Upper lobe of right lung (tissue), 1 donor: Measurements from ENCODE around the gene EXOC7. TPM values are rescaled to one million over a fixed set of nuclear protein-coding genes. Genes with fewer than 3 reads are reported as not detected.

ENCODE experiments used
- ATAC-seq: fragments of 200-7000 bp; cut with Tn5 transposase; one replicate; pipeline ENCODE4 v1.9.1; 2020; ENCODE audit warnings: mild to moderate bottlenecking, moderate library complexity
- DNase-seq: peaks from one replicate; pipeline ENCODE4 v3.0.0-alpha.2; 2020
- H3K27ac ChIP-seq: fragments of 200-600 bp; one replicate; pipeline ENCODE4 v1.8.0; 2022
- H3K27me3 ChIP-seq: fragments of 200-600 bp; one replicate; pipeline ENCODE4 v1.8.0; 2022; ENCODE audit warnings: mild to moderate bottlenecking
- H3K36me3 ChIP-seq: fragments of 200-600 bp; one replicate; pipeline ENCODE4 v1.8.0; 2022
- H3K4me1 ChIP-seq: fragments of 200-600 bp; one replicate; pipeline ENCODE4 v1.8.0; 2022
- H3K4me3 ChIP-seq: fragments of 200-600 bp; one replicate; pipeline ENCODE4 v1.8.0; 2022; ENCODE audit warnings: mild to moderate bottlenecking
- H3K9me3 ChIP-seq: fragments of 200-600 bp; one replicate; pipeline ENCODE4 v1.8.0; 2022
- CTCF ChIP-seq: fragments of 200-600 bp; IDR thresholded peaks from one replicate; pipeline ENCODE4 v1.8.0; 2022; ENCODE audit warnings: antibody characterized with exemption
- intact Hi-C: fragments of 100-400 bp; cut with DNase I; formaldehyde crosslinking; loops from one replicate; pipeline ENCODE4 v1.11.0; 2022
- total RNA-seq: library from RNA; stranded (reverse); fragmentation: NEBNext Ultra II Directional; extraction: Animal tissue kit (Norgen Biotek cat#: 25700); gene quantifications from one replicate; pipeline ENCODE4 v1.2.1, GENCODE V29; 2021
- donor health status: DM: no; HTN: yes; CAD: no; lungs with severe emphysema.

Gene EXOC7
- total RNA-seq, 1 donor from 2014 or later = 121 TPM

GRCh38 chr17:76076765-76077583 lies 26.6 kb downstream of the EXOC7 start:
- DNase-seq = peak; percentile 69
- Histone ChIP-seq H3K4me1 (peaks cover 31% of the 10 kb centered on the region), H3K4me3 (no peak overlapping the region), H3K9me3 (no peaks in the 10 kb centered on the region), H3K36me3 (no peaks in the 10 kb centered on the region), H3K27me3 (peaks cover 58% of the 10 kb centered on the region), H3K27ac (no peak overlapping the region)
- ATAC-seq = no peak
- TF ChIP-seq CTCF = no peak
- intact Hi-C loops = no loop called here

DNA sequence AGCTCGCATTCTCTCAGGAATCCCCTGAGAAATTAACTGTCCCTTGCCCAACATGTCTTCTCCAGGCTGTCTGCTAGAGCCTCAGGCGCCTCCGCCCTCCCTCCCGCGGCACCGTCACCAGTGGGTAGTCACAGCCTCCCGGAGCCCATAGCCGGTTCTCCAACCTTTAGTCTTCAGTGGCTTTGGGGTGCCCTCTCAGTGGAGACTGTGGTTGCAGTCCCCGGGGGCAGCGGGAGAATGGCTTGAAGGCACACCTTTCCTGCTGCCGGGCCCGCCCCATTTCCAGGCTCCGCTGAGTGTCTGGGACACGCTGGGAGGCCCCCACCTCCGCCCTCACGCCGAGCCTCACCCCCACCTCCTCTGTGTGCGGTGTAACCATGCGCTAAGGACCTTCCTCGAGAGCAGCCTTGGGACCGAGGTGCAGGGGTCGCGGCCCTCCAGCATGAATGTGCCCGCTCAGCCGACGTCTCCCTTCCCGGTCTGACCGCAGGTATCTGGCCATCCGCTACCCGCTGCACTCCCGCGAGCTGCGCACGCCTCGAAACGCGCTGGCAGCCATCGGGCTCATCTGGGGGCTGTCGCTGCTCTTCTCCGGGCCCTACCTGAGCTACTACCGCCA lies 27.3 kb downstream of the EXOC7 start:
- ATAC-seq (no peak), DNase-seq (peak; percentile 60)
- H3K4me3 ChIP-seq = no peak overlapping the region
- intact Hi-C loops = no loop called here
- no peaks in the 10 kb centered on the region for H3K9me3 ChIP-seq
- peaks cover 58% of the 10 kb centered on the region for H3K27me3 ChIP-seq
- no peak overlapping the region for H3K27ac ChIP-seq
- TF ChIP-seq CTCF = no peak
- H3K36me3 ChIP-seq = no peaks in the 10 kb centered on the region
- peaks cover 35% of the 10 kb centered on the region for H3K4me1 ChIP-seq

DNA sequence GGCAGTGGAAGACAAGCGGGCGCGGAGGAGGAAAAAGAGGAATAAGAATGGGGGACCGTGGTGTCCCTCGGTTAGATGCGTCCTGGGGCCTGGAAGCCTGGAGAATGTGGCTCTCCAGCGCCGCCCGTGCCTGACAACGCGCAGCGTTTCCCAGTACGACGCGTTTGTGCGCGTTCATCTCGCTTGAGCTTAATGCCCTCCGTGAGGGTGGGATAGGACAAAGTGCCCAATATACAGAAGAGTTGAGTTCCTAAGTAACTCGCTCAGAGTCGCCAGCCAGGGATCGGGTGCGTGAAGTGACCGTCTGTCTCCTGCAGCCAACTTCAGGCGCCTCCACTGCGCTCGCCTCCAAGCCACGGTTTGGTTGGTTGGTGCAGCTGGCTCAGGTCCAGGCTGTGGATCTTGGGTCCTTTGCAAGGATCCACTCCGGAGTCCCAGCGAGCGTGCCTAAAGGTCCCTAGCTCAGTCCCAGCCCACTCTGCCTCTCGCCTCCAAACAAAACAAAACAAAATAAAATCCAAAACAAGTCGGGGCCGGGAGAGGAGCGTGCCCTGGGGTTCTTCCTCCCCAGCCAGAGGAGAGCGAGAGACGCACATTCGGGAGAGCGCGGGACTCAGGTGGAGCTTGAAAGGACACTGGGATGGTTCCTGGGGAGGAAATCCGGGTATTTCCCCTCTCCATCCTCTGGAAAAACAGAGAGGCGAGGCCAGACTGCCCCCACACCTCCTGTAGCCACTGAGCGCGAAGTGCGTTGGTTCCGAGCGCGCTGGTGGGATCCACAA lies 28.0 kb downstream of the EXOC7 start:
- peaks cover 42% of the 10 kb centered on the region for H3K4me1 ChIP-seq
- peaks cover 58% of the 10 kb centered on the region for H3K27me3 ChIP-seq
- H3K4me3 ChIP-seq = no peak overlapping the region

DNA sequence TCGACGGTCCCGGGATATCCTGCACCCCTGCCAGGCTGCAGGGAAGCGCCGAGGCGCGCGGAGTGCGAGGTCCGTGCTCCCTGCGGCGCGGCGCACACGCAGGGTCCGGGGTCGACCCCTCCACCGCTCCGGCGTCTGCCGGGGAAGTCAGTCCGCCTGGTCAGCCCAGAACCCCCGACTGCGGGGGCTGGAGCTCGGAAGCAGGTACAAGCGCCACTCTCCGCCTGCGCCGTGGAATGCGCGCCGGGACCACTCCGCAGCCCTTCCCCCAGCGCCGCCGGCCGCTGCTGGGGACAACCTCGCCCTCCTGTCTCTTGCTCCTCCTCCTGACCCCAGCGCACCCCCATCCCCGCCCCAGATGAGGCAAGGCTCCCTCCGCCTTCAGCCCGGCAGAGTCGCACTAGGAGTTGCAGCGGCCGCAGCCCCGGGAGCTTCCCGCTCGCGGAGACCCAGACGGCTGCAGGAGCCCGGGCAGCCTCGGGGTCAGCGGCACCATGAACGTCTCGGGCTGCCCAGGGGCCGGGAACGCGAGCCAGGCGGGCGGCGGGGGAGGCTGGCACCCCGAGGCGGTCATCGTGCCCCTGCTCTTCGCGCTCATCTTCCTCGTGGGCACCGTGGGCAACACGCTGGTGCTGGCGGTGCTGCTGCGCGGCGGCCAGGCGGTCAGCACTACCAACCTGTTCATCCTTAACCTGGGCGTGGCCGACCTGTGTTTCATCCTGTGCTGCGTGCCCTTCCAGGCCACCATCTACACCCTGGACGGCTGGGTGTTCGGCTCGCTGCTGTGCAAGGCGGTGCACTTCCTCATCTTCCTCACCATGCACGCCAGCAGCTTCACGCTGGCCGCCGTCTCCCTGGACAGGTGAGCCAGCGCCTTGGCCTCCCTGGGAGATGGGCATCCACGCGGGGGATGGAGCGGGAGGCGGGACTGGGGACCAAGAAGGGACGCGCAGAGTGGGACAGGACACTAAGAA lies 28.9 kb downstream of the EXOC7 start, which contains the start of gene GALR2:
GALR2 (plus strand) TSS at position 392 of the 974 bp plus-strand sequence; CDS start at position 495, 103 bp downstream.
- Histone ChIP-seq H3K27ac (no peak within 1 kb of the TSS), H3K4me1 (peaks cover 47% of the 10 kb centered on the region), H3K9me3 (no peaks in the 10 kb centered on the region), H3K4me3 (no peak within 1 kb of the TSS), H3K27me3 (peaks cover 56% of the 10 kb centered on the region), H3K36me3 (peaks cover 8% of the 10 kb centered on the region)
- DNase-seq = peak; percentile 61
- no peak for TF ChIP-seq CTCF
- no peak for ATAC-seq
- intact Hi-C loops = no loop called here

More for the DNA sequence above, 28.0 kb downstream of the EXOC7 start:
- intact Hi-C loops = no loop called here
- no peaks in the 10 kb centered on the region for H3K9me3 ChIP-seq
- H3K27ac ChIP-seq = no peak overlapping the region
- TF ChIP-seq CTCF = no peak
- DNase-seq = peak; percentile 61
- H3K36me3 ChIP-seq = no peaks in the 10 kb centered on the region
- no peak for ATAC-seq
